Measurements from ENCODE around the gene ESRRA.

ESRRA gene

DNA sequence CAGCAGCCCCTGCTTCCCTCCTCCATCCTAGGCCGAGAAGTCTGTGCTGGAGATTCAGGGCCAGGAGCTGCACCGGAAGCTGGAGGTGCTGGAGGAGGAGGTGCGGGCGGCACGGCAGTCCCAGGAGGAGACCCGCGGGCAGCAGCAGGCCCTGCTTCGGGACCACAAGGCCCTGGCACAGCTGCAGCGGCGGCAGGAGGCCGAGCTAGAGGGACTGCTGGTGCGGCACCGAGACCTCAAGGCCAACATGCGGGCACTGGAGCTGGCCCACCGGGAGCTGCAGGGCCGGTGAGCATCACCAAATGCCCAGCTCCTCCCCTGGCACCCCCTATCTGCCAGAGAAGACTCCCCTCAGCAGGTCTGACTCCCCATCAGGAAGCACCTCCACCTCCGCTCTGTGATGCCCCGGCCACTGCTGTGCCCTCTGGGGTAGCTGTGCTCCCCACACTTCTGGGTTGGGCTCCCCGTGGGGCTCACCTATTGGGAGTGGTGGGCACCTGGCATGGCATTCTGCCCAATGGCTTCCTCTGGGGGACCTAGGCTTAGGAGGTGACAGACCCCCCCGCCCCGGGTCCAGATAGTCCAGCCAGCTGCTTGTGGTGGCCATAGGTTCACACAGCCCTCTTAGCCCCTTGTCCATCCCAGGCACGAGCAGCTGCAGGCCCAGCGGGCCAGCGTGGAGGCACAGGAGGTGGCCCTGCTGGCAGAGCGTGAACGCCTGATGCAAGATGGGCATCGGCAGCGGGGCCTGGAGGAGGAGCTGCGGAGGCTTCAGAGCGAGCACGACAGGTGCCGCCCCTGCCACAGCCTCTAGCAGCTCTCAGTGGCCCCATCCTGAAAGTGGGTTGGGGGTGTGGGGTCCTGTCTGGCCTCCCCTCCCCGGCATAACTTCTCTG, 47.0 kb downstream of the ESRRA start:
- no peak for DNase-seq (ENCODE audit: low spot score)

DNA sequence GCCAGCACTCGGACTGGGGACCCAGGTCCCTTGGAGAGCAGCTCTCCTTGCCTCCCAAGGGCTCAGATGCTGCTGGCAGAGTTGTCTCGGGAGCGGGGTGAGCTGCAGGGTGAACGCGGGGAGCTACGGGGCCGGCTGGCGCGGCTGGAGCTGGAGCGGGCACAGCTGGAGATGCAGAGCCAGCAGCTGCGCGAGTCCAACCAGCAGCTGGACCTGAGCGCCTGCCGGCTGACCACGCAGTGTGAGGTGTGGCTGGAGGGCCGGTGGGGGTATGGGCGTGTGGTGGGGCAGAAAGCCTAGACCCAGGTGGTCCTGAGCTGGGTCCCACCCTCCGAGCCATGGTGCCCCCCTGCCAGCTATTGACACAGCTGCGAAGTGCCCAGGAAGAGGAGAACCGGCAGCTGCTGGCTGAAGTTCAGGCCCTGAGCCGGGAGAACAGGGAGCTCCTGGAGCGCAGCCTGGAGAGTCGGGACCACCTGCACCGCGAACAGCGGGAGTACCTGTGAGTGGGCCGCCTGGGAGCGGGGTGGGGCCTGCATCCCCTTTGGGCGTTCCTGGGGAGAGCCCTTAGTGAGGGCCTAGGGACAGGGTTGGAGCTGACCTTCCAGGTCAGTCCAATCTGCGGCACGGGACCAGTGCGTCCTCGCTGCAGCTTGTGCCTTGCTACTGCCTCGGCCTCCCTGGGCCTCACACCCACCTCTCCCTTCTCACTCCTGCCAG, 47.8 kb downstream of the ESRRA start:
- no peak for DNase-seq (ENCODE audit: low spot score)

DNA sequence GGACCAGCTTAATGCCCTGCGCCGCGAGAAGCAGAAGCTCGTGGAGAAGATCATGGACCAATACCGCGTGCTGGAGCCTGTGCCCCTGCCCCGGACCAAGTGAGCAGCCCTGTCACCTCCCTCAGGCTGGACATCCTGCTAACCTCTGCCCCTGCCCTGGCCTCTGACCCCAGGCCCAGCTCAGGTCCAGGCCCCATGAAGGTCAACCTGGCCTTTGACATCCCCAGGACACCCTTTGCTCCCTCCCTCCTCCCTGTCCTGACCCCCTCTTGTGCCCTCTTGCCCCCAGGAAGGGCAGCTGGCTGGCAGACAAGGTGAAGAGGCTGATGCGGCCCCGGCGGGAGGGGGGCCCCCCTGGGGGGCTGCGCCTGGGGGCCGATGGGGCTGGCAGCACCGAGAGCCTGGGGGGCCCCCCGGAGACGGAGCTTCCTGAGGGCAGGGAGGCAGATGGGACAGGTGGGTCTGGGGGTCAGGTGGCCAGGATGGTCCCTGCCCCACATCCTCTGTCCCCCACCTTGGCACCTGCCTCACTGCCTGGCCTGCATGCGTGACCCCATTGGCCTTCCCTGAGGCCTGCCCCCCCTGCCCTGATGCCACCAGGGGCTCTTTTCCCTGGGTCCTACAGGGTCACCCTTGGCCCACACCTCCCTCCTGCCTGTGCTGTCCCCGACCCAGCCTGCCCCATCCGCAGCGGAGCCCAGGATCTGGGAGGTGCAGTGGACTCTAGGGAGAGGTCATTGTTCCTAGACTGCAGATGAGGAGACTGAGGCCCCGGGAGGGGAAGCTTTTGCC, 48.6 kb downstream of the ESRRA start:
- no peak for DNase-seq (ENCODE audit: low spot score)

DNA sequence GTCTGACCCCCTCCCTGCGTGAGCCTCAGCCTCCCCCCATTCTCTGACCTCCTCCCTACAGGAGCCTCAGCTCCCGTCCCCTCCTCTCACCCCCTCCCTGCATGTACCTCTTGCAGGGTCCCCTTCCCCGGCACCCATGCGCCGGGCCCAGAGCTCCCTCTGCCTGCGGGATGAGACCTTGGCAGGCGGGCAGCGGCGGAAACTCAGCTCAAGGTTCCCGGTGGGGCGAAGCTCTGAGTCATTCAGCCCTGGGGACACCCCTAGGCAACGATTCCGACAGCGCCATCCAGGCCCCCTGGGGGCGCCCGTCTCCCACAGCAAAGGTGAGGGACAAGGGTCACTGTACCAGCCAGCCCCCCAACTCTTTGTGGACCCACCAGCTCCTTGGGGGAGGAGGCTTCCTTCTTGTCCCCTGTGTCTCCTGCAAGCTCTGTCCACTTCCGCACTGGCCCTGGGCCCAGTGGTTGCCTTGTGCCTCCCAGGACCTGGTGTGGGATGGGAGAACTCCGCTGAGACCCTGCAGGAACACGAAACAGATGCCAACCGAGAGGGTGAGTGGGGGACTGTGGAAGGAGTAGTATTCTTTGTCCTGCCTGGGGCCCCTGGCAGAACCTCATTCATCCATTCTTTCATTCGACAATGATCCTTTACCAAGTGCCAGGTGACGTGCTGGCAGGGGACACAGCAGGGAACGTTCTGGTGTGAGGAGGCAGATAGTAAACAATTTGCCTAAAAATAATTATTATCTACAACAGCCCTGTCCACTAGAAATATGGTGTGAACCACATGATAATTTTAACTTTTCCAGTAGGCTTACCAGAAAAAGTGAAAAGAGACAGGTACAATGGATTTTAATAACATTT, 50.0 kb downstream of the ESRRA start:
- no peak for DNase-seq (ENCODE audit: low spot score)

DNA sequence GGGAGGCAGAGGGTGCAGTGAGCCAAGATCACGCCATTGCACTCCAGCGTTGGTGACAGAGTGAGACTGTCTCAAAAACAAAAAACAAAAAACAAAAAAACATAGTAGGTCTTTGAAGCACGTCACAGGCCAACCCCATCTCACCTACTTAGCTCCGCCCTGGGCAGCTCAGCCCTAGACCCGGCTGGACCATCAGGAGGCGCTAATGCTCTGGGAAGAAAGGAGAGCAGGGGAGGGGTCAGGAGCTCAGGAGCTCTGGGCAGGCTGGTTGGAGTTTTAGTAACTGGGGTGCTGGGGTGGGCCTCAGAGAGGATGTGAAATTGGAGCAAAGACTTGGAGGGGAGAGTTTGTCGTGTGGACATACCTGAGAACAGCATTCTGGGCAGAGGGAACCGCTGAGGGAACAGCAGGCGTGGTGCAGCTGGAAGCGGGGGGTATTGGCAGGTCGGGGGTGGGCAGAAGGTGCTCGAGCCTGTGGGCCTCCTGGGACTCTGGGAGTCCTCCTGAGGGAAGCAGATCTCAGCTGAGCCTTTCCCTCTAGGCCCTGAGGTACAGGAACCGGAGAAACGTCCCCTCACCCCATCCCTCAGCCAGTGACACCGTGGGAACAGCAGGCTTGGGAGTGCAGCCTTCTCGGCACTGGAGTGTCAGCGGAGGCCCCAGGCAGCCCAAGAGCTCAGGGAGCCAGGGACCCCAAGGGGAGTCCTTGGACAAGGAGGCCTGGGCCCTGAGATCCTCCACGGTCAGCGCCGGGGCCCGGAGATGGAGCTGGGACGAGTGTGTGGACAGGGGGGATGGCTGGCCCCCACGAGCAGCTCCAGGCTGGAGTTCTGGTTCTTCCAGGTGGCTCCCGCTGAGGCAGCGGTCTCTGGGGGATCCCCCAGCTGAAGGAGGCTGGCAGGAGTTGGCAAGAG, 51.4 kb downstream of the ESRRA start:
- DNase-seq (ENCODE audit: low spot score): no peak

DNA sequence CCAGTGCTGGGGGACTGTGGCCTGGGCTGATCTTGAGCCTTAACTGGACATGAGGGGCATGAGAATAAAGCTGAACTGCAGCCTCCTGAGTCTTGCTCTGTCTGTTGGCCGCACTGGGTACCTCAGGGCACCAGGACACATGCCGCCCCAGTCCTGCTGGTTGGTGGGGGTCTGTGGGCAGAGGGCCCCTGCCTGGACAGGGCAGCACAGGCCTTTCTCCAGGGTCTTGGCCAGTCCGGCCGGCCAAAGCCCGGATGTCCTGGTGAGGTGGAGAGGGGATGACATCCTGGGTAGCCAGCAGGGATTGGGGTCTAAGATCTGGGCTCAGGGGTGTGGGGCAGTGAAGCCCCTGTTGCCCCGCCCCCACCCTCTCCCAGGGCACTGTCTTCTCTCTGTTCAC, 52.1 kb downstream of the ESRRA start:
- DNase-seq (ENCODE audit: low spot score): no peak

DNA sequence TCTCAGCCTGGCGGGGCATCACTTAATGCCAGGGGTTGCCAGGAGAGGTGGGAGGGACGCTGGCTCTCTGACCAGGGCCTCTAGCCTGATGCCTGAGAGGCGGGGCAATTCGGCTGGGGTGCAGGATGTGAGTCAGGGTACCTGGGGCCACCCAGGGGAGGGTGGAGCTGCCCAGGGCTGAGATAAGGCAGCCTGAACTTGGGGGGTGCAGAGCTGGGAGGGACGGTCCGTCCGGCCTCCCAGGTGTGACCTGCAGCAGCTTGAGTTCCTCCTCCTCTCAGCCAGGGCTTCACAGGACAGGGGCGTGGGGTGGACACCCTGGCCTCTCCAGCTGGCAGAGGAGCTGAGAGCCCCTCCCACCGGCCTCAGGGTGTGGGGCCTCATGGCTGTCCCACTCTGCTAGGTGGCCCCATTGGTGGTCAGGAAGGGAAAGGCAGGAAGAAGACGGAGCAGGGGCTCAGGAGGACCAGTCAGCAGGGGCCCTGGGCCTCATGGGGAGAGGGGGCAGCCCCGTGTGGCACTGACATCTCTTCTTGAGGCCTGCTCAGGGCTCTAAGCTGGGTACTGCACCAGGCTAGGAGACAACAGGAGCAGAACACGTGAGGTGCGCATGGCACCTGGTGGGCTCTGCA, 52.7 kb downstream of the ESRRA start:
- peak; percentile 56 for DNase-seq (ENCODE audit: low spot score)

DNA sequence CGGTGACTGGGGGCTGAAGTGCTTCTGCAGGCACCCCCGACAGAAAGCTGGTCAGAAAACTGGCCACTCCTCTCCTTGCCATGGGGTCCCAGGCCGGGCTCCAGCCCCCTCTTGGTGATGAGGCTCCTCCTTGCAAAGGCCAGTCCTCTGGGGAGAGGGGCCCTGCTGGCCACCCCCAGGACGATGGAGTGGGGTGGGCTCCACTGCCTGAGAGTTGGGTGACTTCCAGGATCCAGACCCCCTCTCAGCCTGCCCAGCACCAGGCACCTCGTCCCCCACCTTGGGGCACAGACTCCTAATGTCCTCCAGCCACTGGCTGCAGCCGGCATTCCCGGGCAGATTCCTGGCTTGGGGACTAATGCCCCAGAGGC, 53.2 kb downstream of the ESRRA start:
- no peak for DNase-seq (ENCODE audit: low spot score)

DNA sequence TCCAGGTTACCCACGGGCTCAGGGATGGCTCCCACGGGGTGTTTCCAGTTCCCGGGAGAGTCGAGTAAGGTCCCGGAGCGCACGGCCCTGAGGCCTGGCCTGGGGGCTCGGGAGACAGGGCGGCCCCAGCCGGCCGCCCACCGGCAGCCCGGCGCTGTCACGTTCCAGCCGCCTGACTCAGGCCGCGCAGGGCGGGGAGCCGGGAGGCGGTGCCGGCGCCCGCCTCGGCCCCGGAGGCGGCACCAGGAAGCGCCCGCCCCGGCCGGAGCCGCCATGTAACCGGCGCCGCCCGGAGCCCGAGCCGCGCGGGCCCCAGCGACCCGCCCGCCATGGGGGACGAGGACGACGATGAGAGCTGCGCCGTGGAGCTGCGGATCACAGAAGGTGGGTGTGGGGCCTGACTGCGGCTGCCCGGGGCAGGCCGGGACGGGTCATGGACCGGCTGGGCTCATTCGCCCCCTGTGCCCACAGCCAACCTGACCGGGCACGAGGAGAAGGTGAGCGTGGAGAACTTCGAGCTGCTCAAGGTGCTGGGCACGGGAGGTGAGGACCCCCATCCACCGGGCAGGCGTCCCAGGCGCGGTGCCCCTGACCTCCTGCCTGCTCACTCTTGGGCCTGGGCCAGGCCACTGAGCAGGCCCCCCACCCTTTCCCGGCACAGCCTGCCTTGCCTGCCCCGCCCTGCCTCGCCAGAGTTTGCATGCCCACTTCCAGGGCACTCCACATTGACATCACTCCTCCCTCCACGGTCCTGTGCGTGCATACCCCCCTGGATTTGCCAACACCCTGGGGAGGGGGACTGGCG, 53.8 kb downstream of the ESRRA start, which contains the start of gene RPS6KA4:
TSS of gene RPS6KA4 (plus strand) at position 256 of the 805 bp plus-strand sequence. CDS start at position 330, 74 bp downstream.
- DNase-seq (ENCODE audit: low spot score): peak; percentile 45

DNA sequence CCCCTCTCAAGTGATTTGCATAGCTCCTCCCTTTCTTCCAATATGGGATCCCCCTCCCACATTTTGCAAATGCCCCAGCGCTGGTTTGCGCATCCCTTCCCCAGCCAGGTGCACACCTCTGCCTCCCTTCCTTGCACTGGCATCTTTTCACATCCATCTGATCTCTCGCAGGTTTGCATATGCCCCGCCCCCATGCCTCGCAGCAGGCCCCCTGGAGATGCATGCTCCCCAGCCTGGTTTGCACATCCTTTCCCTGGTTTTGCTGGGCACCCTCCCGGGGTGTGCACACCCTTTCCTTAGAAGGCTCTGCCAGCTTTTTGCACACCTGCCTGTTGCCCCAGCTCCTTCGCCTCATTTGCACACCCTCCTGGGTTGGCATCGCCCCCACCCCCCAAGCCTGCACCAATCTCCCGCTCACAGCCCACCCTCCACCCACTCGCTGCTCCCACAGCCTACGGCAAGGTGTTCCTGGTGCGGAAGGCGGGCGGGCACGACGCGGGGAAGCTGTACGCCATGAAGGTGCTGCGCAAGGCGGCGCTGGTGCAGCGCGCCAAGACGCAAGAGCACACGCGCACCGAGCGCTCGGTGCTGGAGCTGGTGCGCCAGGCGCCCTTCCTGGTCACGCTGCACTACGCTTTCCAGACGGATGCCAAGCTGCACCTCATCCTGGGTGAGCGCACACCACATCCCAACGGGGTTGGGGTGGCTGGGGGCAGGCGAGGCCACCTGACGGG, 54.6 kb downstream of the ESRRA start:
- DNase-seq (ENCODE audit: low spot score): no peak

DNA sequence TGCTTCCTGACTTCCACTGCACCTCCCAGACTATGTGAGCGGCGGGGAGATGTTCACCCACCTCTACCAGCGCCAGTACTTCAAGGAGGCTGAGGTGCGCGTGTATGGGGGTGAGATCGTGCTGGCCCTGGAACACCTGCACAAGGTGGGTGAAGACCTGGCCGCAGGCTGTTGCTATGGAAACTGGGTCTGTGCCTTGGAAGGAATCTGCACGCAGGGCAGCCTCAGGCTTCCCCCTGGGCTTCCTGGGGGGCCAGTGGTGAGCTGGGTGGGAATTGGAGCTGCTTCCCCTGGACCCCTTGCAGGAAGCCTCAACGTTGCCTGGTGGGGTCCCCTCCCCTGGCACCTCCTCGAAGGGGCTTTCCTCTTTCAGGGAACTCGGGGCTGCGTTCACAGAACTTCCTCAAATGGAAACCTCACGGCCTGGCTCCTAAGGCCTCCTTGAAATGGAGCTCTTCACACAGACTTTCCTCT, 55.2 kb downstream of the ESRRA start:
- no peak for DNase-seq (ENCODE audit: low spot score)

DNA sequence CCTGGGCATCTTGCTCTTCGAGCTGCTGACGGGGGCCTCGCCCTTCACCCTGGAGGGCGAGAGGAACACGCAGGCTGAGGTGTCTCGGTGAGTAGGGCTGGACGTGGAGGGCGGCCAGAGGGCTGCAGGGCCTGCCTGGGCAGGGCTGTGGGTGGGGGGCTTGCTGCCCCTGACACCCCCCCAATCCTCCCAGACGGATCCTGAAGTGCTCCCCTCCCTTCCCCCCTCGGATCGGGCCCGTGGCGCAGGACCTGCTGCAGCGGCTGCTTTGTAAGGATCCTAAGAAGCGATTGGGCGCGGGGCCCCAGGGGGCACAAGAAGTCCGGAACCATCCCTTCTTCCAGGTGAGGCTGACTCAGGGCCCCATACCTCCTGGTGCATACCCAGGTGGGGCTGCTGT, 56.3 kb downstream of the ESRRA start:
- DNase-seq (ENCODE audit: low spot score): no peak

DNA sequence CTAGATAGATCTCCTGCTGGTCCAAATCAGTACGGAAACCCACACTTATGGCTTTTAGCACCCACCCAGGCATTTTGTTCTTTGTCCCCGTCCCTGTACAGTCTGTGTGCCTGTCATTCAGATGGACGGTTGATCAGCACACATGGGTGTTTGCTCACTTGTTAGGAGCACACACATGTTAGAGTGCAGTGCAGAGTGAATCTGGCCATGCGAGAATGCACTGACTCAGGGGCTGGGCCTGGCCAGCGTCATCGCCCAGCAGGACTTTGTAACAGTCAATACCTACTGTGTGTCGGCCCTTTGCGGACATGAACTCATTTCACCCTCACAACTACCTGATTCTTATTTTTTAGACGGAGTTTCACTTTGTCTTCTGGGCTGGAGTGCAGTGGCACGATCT, 57.0 kb downstream of the ESRRA start:
- DNase-seq (ENCODE audit: low spot score): no peak

DNA sequence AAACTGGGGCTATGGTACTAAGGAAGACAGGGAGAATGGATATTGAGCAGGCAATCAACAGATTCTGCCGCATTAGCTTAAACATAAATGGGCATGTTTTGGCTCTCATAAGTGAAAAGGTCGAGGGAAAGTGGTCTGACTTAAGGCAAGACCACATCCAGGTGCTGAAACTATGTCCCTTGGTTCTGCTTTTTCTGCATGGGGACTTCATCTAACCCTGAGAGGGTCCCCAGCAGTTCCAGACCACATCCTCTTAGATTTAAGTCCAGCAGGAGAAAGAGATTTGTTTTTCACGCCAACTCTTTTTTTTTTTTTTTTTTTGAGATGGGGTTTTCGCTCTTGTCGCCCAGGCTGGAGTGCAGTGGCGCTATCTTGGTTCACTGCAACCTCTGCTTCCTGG, 59.1 kb downstream of the ESRRA start:
- no peak for DNase-seq (ENCODE audit: low spot score)

DNA sequence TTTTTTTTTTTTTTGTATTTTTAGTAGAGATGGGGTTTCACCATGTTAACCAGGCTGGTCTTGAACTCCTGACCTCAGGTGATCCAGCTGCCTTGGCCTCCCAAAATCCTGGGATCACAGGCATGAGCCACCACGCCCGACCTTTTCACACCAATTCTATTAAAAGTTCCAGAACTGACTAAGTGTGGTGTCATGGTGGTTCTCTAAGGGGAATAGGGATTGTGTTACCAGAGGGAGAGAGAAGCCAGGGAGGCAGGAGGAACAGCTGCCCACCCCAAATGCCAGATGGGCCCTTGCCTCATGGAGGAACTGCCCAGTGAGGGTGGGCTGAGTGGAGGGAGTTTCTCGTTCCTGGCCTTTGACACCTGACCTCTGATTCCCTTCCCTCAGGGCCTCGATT, 59.6 kb downstream of the ESRRA start:
- DNase-seq (ENCODE audit: low spot score): no peak
